ENCODE results near the gene DYRK3. TPM values are rescaled to one million over a fixed set of nuclear protein-coding genes. Genes with fewer than 3 reads are reported as not detected.
A peak's percentile ranks its signal among the peaks of the same experiment; 100 is the strongest.

Gene DYRK3
- total and polyA plus RNA-seq, 2 of the 8 experiments (the other 6 are each of a cell fraction or from before 2014, with no cell fraction given), result 2.1 to 8.5 TPM

DNA sequence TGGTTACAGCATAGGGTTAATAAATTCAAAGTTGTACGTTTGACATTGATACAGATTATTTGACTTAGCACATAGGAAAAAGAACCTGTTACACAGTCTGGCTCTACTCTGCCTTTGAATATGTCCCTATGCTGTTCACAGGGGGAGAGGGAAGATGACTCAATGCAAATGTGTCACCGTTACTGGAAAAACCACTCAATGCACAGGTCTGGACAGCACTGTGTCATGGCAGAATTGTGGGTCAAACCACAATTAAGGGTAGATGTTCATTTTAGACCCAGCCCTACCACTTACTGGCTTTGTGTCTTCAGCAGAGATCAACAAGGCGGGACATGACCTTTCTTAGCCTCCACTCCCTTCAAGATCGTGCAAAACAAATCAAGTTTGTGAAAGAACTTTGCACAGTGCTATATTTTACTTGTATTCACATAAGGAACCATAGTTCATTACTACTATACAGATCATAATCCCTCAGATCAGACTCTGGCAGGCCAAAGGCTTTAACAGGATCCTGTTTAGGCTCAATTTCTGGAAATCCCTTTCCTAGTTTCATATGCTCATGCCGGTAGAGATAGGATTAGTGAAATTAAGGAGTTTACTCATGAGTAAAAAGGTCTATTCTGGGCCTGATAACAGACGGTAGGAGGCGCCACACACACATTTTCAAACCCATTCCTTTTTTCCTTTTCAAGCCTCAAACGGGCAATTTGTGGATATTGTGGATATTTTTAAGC lies 45.1 kb upstream of the DYRK3 start:
- FAIRE-seq, result no peak
- no peak for DNase-seq (ENCODE audit: low read depth in 1 of 2, low spot score in 2 of 2)
- H3K4ac ChIP-seq (replicated peaks; ENCODE audit: insufficient read length, low read depth, low read length), result no peak overlapping the region
- H2BK12ac ChIP-seq (ENCODE audit: low read depth, low read length), result no peak overlapping the region
- H3K36me3 ChIP-seq (ENCODE audit: control insufficient read depth in 2 of 4, insufficient read depth in 4 of 4, low read length in 3 of 4), result peaks cover 0 to 18% (median 9%) of the 10 kb centered on the region in 4 experiments; a peak in 7 of 8 replicates
- no peak overlapping the region for H2BK20ac ChIP-seq (ENCODE audit: low read length)
- H2AFZ ChIP-seq (ENCODE audit: low read length), result no peak overlapping the region
- no peaks in the 10 kb centered on the region for H3K23me2 ChIP-seq (ENCODE audit: low read depth, low read length)
- H3K18ac ChIP-seq (ENCODE audit: extremely low read depth, low read length), result no peak overlapping the region
- WGBS, 2 experiments (ENCODE audit: extremely low coverage in 1 of 2, insufficient coverage in 1 of 2, insufficient read length in 1 of 2, insufficient replicate concordance in 2 of 2, low coverage in 1 of 2, low lambda C conversion rate in 2 of 2, missing lambda C conversion rate in 1 of 2), result 69% methylated on average over 8 of the region's 8 CpGs; no CpG with 5 or more reads in 1 of the 2 experiments
- no peaks in the 10 kb centered on the region for H3K9me3 ChIP-seq (ENCODE audit: insufficient read depth in 2 of 2, low read depth in 1 of 2, low read length in 1 of 2)
- H3K4me1 ChIP-seq (replicated peaks in 1 of 4; ENCODE audit: control insufficient read depth in 3 of 4, insufficient read depth in 4 of 4, low read length in 3 of 4), result no peaks in the 10 kb centered on the region
- H3K9ac ChIP-seq (replicated peaks in 1 of 4; ENCODE audit: extremely low read depth in 1 of 4, low read depth in 3 of 4, low read length in 3 of 4), result no peak overlapping the region
- CTCF ChIA-PET (ENCODE audit: partially characterized antibody), result interaction anchor here (1.0 to 16.9 kb wide), 7 partner anchors 11 to 100 kb away, joined by 3 to 298 read pairs (median 23); no protein-coding TSS in a partner anchor
- H4K8ac ChIP-seq (ENCODE audit: extremely low read depth, insufficient read depth, low read length), result no peak overlapping the region
- H2AK5ac ChIP-seq (ENCODE audit: low read depth, low read length), result no peak overlapping the region
- no peak overlapping the region for H3K23ac ChIP-seq (ENCODE audit: insufficient read length)
- H4K91ac ChIP-seq (replicated peaks; ENCODE audit: insufficient read length, low read length), result no peak overlapping the region
- no peak overlapping the region for H4K5ac ChIP-seq (ENCODE audit: insufficient read length, low read depth, low read length)
- no peaks in the 10 kb centered on the region for H3K79me2 ChIP-seq (ENCODE audit: control insufficient read depth in 1 of 2, insufficient read depth in 2 of 2, low read length in 2 of 2)
- no peak overlapping the region for H3K14ac ChIP-seq (ENCODE audit: insufficient read length)
- H3K27ac ChIP-seq (ENCODE audit: low read depth, low read length), result no peak overlapping the region
- no peak overlapping the region for H3K56ac ChIP-seq (replicated peaks; ENCODE audit: insufficient read length, low read depth, low read length)
- no peaks in the 10 kb centered on the region for H3K79me1 ChIP-seq (ENCODE audit: low read depth, low read length)
- POLR2A ChIA-PET (ENCODE audit: partially characterized antibody), result no interaction called here
- H3K27me3 ChIP-seq (replicated peaks in 1 of 4; ENCODE audit: control insufficient read depth in 3 of 4, extremely low read depth in 1 of 4, insufficient read depth in 3 of 4, low read length in 3 of 4), result no peaks in the 10 kb centered on the region
- no peak overlapping the region for H2BK15ac ChIP-seq (ENCODE audit: low read length)
- H3K4me2 ChIP-seq (ENCODE audit: insufficient read depth in 1 of 2, low read depth in 2 of 2, low read length in 2 of 2), result no peak overlapping the region
- no peaks in the 10 kb centered on the region for H4K20me1 ChIP-seq (replicated peaks in 1 of 2; ENCODE audit: control insufficient read depth in 1 of 2, insufficient read depth in 2 of 2, low read length in 2 of 2)
- no peak overlapping the region for H2BK120ac ChIP-seq (replicated peaks; ENCODE audit: low read depth, low read length)
- TF ChIP-seq CTCF (IDR thresholded peaks at IDR 0.05; ENCODE audit: control extremely low read depth in 1 of 3, insufficient read depth in 1 of 3, low read depth in 1 of 3, low read length in 3 of 3) (peak in 2 of 3 experiments; percentile 49 to 69; a peak in 3 of 4 replicates), RAD21 (IDR thresholded peaks at IDR 0.05 in 1 of 2, conservative IDR thresholded peaks at IDR 0.05 in 1 of 2; ENCODE audit: low read depth in 2 of 2, low read length in 2 of 2) (peak; percentile 40 to 54; a peak in 3 of 4 replicates), BACH1 (IDR thresholded peaks at IDR 0.05; ENCODE audit: low read length) (no peak)
- H2BK5ac ChIP-seq (ENCODE audit: low read depth, low read length), result no peak overlapping the region
- H3K4me3 ChIP-seq (ENCODE audit: extremely low read depth in 1 of 4, insufficient read depth in 2 of 4, low read depth in 3 of 4, low read length in 4 of 4), result no peak overlapping the region

All from H1 (cell line).